HG03342 (cell line): ENCODE data around the gene GPRC5A.
"Not testable (repeated sequence)": the region's sequence is repeated elsewhere in the genome, so short reads cannot be mapped to it uniquely, and the experiment has no call there.

Experiments used
- ATAC-seq: cut with Tn5 transposase; IDR thresholded peaks from one replicate; pipeline ENCODE4 v1.9.1; 2021; ENCODE audit warnings: mild to moderate bottlenecking, moderate library complexity; ENCODE audit not compliant: unreplicated experiment

The GPRC5A gene, protein sequence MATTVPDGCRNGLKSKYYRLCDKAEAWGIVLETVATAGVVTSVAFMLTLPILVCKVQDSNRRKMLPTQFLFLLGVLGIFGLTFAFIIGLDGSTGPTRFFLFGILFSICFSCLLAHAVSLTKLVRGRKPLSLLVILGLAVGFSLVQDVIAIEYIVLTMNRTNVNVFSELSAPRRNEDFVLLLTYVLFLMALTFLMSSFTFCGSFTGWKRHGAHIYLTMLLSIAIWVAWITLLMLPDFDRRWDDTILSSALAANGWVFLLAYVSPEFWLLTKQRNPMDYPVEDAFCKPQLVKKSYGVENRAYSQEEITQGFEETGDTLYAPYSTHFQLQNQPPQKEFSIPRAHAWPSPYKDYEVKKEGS

DNA sequence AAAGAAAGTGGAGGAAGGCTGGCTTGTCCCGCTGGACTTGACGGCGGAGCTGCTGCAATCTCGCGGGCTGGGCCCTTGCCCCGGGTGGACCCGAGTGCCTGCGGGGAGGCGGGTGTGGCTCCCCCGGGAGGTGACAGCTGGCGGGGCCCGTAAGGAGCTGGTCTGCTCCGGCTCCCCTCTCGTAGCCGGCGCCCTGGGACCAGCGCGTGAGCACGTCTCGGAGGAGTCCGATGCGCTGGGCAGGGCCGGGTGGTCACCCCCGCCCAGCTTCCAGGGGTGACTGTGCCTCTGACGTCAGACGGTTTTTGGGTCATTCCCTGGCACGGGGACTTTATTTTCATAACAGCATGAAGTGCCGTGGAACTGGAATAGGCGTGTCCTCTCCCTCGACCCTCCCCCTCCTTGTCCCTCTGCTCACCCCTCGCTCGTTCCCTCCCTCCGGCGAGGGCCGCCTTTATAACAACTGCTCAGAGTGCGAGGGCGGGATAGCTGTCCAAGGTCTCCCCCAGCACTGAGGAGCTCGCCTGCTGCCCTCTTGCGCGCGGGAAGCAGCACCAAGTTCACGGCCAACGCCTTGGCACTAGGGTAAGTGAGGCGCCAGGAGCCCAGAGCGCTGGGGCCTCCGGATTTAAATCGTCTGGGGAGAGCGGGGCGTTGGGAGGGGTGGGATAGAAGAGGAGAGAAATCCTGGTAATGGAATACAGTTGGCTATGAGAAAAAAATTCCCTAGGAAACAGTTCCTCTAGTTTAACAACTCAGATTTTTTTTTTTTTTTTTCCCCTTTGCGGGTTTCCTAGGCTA is at the start of gene GPRC5A:
GPRC5A (plus strand) TSS at position 483 of the 801 bp plus-strand sequence. CDS start 16,688 bp downstream, outside the sequence.
- ATAC-seq = no peak

DNA sequence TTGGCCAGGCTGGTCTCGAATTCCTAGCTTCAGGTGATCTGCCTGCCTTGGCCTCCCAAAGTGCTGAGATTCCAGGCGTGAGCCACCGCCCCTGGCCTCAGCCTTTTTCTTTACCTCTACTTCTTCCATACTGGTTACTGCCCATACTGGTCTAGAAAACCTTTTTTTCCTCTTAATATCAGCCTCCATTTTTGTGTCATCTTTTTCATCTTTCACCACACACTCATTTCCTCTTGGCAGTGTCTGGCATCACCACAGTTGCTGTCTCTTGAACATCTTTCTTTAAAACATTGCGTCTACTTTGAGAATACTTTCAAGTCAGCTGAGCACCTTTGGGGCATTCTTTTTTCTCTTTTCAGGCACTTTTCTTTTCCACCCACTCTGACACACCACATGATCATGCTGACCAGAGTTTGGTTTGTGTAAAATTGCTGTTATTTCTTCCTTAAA is 45.5 kb upstream of the GPRC5A start:
- no peak for ATAC-seq

DNA sequence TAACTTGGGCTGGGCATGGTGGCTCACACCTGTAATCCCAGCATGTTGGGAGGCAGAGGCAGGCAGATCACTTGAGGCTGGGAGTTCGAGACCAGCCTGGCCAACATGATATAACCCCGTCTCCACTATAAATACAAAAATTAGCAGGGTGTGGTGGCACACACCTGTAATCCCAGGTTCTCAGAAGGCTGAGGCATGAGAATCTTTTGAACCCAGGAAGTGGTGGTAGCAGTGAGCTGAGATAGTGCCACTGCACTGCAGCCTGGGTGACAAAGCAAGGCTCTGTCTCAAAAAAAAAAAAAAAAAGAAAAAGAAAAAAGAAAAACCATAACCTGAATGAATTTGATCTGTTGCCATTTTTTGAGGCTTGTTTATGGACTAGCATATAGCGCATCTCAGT is 44.6 kb upstream of the GPRC5A start:
- ATAC-seq = not testable (repeated sequence)

DNA sequence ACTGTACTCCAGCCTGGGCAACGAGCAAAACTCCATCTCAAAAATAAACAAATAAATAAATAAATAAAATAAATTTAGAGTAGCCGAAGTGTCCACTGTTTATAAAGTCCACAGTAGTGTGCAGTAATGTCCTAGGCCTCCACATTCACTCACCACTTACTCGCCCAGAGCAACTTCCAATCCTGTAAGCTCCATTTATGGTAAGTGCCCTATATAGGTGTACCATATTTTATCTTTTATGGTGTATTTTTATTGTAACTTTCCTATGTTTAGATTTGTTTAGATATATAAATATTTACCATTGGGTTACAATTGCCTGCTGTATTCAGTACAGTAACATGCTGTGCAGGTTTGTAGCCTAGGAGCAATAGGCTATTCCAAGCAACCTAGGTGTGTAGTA is 37.9 kb upstream of the GPRC5A start:
- no peak for ATAC-seq

DNA sequence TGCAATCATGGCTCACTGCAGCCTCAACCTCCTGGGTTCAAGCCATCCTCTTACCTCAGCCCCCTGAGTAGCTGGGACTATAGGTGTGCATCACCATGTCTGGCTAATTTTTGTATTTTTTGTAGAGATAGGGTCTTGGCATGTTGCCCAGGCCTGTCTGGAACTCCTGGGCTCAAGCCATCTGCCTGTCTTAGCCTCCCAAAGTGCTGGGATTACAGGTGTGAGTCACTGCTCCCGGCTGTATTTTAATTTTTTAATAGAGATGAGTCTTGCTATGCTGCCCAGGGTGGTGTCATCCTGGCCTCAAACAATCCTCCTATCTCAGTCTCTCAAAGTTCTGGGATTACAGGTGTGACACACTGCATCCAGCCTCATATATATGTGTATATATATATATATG is 31.7 kb upstream of the GPRC5A start:
- no peak for ATAC-seq

DNA sequence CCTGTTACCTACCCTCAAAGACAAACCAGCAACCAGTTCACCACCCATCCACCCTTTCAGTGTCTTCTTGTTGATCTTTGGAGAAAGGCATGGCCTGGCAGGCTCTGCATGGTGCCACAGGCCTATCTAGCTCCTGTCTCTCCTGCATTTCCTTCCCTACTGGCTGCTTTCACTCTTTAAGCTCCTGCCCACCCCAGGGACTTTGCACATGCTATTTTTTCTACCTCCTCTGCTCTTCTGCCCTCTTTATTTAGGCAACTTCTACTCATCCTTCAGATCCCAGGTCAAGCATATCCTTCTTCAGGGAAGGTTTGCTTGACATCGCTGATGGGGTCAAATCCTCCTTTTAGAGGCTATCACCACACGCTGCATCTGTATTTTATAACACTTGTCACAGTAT is 27.1 kb upstream of the GPRC5A start:
- no peak for ATAC-seq

DNA sequence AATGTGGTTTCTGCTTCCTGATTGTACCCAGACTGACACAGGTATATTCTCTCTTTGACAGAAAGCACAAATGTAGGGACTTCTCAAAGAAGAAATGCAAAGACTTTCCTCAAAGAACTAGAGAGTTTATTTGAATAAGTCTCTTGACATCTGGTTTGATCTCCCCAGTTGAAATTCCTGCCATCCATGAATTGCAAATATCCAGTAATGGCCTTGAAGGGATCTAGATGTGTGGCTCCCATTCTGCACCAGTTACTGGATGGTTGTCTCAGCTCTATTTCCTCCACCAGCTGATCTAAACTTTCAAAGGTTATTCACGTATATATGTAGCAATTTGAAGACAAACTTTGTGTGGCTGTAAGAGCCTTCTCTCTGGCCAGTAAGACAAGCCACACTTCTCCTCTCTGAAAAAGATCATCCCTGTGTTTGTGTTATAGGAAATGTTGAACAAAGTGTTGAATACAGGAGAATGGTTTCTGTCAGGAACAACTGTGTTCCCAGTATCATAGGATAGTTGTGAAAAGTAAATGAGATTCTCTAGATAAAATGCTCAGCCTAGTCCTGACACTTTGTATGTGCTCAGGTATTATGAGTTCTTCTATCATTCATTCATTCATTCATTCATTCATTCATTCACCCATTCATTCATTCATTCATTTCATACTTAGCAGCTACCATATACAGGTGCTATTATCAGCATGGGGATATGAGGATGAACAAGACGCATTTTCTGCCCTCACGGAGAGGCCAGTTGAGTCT is 22.7 kb upstream of the GPRC5A start:
- no peak for ATAC-seq

DNA sequence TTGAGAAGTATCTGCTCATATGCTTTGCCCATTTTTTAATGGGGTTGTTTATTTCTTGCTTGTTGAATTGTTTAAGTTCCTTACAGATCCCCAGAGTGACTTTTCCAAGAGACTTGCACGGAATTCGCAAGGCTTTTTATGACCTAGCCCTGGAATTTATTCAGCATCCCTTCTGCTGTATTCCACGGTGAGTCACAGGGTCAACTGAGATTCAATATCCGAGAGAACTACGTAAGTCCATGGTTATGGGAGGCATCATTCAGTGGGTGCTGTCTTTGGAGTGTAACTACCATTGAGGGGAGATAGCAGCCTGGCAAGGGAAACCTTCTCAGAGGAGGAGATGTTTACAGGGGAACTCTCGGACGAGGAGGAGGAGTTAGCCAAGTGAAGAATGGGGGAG is 20.9 kb upstream of the GPRC5A start:
- no peak for ATAC-seq

DNA sequence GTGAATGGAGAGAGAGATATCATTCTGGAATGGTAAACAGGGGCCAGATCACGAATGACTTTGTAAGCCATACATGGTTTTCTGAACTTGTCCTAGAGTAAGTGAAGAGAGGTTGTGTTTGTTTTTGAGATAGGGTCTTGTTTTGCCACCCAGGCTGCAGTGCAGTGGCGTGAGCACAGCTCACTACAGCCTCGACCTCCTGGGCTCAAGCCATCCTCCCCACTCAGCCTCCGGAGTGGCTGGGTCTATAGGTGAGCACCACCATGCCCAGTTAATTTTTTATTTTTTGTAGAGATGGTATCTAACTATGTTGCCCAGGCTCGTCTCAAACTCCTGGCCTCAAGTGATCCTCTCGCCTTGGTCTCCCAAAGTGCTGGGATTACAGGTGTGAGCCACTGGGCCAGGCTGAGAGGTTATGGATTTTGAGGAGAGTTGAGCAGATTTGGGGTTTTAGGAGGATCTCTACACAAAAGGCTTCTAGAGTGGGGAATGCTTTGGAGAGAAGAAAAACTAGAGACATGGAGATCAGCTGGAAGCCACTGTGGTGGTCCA is 19.7 kb upstream of the GPRC5A start:
- no peak for ATAC-seq

DNA sequence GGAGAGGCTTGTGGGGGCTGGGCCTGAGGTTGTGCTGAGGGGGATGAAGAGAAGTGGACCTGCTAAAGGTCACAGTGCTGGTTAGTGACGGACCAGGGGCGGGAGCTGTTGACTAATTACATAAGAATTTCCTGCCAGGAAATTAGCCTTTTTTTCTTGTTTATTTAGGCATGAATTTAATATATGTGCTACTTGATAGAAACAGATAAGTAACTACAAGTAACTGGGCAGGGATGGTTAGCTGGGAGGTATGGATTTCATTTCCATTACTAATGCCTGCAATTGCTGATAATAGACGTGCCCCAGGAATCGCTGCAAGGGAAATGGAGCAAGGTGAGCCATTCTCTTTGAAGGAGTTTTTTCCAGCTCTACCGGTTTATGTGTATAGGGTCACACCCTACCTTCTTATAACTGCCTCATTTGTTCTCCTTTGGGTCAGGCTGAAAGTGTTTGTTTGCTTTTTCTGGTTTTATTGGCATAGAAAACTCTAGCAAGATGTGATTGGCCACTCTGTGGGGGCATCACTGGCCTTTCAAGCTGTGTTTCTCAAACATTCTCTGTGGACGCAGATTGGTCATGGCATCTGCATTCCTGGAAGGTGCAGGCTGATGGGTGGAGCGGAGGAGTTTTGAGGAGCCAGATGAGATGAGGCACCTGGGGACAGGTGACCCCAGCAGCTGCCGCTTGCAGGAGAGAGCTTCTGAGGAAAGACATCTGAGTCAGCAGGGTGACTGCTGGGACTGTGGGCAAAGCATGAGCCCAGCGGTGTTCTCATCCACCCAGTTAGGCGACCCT is 19.0 kb upstream of the GPRC5A start:
- ATAC-seq = no peak

DNA sequence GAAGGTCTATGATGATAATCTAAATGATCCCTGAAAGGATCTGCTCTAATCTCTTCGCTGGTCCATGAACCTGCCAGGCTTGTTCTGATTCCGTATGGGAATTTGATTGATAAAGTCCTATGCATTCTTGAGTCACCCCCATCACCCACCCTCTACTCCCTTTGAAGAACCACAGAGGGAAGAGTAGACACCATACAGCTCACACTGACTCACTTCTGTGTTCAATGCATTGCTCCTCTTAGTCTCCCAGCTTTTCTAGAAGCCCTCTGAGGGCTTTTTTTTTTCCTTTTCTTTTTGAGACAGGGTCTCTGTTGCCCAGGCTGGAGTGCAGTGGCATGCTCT is 18.5 kb upstream of the GPRC5A start:
- no peak for ATAC-seq

DNA sequence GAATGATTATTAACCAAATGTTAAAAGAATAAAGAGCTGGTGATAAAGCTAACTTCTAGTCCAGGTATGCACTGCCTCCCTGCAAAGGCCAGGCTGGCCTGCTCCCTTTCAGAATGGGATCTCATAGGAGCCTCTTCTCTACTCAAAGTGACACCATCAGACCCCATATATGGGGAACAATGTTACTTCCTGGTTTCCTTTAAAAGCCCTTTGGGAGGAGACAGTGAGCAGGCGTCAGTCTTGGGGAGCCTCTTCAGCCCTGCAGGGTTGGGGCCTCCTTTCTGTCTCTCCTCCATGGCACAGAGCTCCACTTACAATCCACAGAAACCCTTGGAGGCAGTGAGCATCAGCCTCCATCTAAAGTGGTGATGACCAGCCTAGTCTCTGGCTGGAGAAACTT is 17.3 kb upstream of the GPRC5A start:
- ATAC-seq = no peak

DNA sequence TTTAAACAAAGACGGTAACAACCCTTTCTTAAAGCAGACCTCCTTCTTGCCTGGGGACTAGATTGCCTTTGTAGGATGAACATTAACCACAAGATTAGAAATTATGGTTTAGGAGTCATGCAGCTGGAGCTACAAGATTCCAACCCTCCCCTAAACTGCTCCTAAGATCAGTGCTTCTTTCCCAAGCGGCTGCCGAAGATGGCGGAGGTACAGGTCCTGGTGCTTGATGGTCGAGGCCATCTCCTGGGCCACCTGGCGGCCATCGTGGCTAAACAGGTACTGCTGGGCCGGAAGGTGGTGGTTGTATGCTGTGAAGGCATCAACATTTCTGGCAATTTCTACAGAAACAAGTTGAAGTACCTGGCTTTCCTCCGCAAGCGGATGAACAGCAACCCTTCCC is 16.1 kb upstream of the GPRC5A start:
- ATAC-seq = not testable (repeated sequence)

DNA sequence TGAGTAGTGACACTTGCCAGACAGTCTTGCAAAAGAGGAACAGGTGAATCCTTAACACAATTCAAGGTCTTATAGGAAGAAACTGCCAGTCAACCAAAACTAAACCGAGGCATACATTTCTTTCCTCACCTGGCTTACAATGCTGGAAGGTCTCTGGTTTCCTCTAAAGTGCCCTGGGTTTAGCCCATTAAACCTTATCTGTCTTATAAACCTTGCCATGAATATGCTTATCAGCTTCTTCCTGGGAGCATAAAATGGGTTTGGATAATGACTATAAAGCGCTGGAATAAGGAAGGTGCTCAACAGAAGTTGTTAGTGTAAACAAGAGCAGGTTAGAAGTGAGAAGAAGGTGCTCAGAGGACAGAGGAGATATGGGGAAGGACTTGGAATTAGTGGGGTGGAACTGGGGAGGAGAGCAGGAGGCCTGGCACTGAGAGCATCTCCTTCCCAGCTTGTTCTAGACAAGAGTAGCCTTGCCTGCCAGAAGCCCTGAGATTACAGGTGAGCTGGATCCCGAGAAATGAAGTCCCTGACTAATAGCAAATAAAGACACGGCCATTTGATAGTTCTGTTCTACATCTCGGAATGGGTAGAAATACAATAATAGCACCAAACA is 14.1 kb upstream of the GPRC5A start:
- no peak for ATAC-seq

DNA sequence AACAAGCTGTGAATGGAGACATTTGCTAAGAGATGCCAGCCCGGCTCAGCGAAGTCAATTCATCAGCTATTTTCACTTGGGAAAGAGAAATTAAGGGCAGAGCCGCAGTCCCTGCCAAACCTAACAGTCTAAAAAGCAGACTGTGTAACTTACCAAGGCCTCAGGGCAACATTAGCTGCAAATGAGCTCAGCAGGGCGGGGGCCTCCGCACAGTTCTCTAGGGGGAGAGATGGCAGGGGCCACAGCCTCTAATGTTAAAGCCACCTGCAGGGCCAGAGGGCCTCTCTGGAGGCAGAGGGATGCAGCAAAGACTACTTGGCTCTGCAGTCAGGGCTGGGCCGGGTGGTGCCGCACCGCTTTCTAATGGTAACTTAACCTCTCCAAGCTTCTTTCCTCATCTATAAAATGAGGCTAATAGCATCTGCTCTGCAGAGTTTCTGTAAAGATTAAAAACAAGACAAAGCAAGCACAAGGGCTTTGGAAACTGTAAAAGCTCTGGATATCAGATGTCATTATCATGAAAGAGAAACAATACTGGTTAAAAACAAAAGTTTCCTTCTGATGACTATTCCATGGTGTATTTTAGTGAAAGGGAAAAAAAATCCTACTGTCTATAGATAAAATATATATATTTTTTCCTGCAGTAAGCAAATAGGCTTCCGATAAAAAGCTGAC is 13.4 kb upstream of the GPRC5A start:
- no peak for ATAC-seq

DNA sequence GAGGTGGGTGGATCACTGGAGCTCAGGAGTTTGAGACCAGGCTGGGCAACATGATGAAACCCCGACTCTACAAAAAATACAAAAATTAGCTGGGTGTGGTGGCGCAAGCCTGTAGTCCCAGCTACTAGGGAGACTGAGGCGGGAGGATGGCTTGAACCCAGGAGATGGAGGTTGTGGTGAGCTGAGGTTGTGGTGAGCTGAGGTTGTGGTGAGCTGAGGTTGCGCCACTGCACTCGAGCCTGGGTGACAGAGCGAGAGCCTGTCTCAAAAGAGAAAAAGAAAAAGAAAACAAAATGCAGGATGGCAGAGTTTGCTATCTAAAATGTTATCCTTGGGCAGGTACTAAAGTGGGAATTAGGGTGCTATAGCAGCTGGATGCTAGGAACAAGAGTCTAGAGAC is 10.8 kb upstream of the GPRC5A start:
- no peak for ATAC-seq

DNA sequence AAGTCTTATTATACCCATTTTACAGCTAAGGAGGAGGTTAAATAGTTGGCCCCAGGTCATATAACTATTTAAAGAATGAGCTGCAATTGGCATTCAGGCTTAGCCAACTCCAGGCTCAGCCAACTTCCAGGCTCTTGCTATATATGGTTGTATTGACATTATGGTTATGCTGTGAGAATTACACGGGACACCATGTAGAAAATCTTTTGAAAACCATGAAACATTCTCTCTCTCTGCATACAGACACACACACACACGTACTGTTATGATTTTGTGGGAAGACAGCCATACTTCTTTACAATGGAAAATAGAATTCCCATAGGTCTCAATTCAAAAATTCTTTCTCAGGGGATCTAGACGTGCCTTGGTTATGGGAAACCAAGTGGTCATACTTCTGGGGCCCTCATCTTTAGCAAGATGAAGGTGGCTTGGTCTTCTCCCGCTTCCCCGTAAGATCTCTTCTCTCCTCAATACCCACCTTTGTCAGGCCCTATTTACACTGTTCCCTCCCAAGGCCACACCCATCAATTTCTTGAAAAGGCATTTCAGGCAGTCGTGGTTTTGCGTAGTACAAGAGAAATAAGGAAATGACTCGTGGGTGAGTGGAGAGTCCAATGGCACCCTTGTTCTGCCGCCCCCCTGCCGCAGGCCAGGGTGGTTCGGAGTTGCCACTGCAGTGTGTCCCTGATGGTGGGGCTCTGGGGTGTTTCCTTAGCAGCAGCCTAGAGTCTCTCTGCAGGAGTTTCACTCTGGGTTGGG is 10.0 kb upstream of the GPRC5A start:
- ATAC-seq = no peak

DNA sequence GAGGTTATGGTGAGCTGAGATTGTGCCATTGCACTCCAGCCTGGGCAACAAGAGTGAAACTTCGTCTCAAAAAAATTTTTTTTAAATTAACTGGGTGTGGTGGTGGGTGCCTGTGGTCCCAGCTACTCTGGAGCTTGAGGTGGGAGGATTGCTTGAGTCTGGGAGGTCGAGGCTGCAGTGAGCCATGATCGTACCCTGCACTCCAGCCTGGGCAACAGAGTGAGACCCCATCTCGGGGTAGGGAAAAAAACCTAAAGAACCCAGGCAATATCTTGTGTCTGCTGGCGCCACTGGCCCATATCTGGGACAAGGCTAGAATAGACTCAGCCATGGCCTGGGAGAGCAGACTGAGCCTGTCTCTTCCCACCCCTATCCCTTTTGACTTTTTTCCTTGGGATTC is 9.1 kb upstream of the GPRC5A start:
- no peak for ATAC-seq
